ENCODE measurements around the gene RYK.

GRCh38 chr3:134190250-134190649, 60.4 kb downstream of the RYK start:
- TF ChIP-seq CTCF (tag by site-specific recombination; IDR thresholded peaks at IDR 0.05): no peak
- TF ChIP-seq ZNF239 (tag by site-specific recombination; IDR thresholded peaks at IDR 0.05): no peak

Measured in HEK293 (cell line).